OCI-LY1 (cell line): ENCODE results near the gene RHBDL1.

Experiments used
- H2AFZ ChIP-seq: fragments of 200-600 bp; sonication (generic), shearing (Covaris generic); 2 replicates; pipeline ENCODE4 v1.6.0; 2014; ENCODE audit warnings: antibody characterized with exemption, mild to moderate bottlenecking, low read length
- H3F3A ChIP-seq: fragments of 200-600 bp; sonication (generic), shearing (Covaris generic); 2 replicates; pipeline ENCODE4 v1.6.0; 2014; ENCODE audit warnings: mild to moderate bottlenecking, antibody characterized with exemption, low read length, moderate library complexity; ENCODE audit not compliant: insufficient read depth
- H3K27ac ChIP-seq: fragments of 200-600 bp; sonication (generic); 2 replicates; pipeline ENCODE4 v1.5.1; 2014; ENCODE audit warnings: low read length, mixed run types, mild to moderate bottlenecking, low read depth; ENCODE audit not compliant: poor library complexity, severe bottlenecking
- H3K27me3 ChIP-seq: fragments of 200-600 bp; sonication (generic); 2 replicates; pipeline ENCODE4 v1.6.0; 2014; ENCODE audit warnings: antibody characterized with exemption, mild to moderate bottlenecking, low read length, moderate library complexity; ENCODE audit not compliant: insufficient read depth
- H3K36me3 ChIP-seq: fragments of 200-600 bp; sonication (generic); 2 replicates; pipeline ENCODE4 v1.6.1; 2014; ENCODE audit warnings: mild to moderate bottlenecking, antibody characterized with exemption, low read length, moderate library complexity, mixed read lengths; ENCODE audit not compliant: insufficient read depth
- H3K4me1 ChIP-seq: fragments of 200-600 bp; sonication (generic); 2 replicates; pipeline ENCODE4 v1.5.1; 2014; ENCODE audit warnings: mild to moderate bottlenecking, low read length, moderate library complexity; ENCODE audit not compliant: insufficient read depth, severe bottlenecking
- H3K4me2 ChIP-seq: fragments of 200-600 bp; sonication (generic), shearing (Covaris generic); 2 replicates; pipeline ENCODE4 v1.6.1; 2014; ENCODE audit warnings: low read length
- H3K4me3 ChIP-seq: fragments of 200-600 bp; sonication (generic); 2 replicates; pipeline ENCODE4 v1.5.1; 2014; ENCODE audit warnings: low read length, low read depth, mild to moderate bottlenecking, mixed read lengths; ENCODE audit not compliant: poor library complexity, severe bottlenecking
- H3K79me2 ChIP-seq: fragments of 200-600 bp; shearing (Covaris generic); 2 replicates; pipeline ENCODE4 v1.6.1; 2016; ENCODE audit warnings: mixed run types, low read length, mixed read lengths; ENCODE audit not compliant: insufficient read depth
- H3K9ac ChIP-seq: fragments of 200-600 bp; sonication (generic), shearing (Covaris generic); 2 replicates; pipeline ENCODE4 v1.6.1; 2014; ENCODE audit warnings: mild to moderate bottlenecking, low read length, mixed read lengths
- H3K9me2 ChIP-seq: fragments of 200-600 bp; sonication (generic), shearing (Covaris generic); 2 replicates; pipeline ENCODE4 v1.6.1; 2014; ENCODE audit warnings: low read depth, mild to moderate bottlenecking, low read length, mixed read lengths
- H3K9me3 ChIP-seq: fragments of 200-600 bp; shearing (Covaris generic); 2 replicates; pipeline ENCODE4 v1.6.1; 2014; ENCODE audit warnings: low read length, mixed read lengths
- H4K20me1 ChIP-seq: fragments of 200-600 bp; sonication (generic), shearing (Covaris generic); 2 replicates; pipeline ENCODE4 v1.6.0; 2016; ENCODE audit warnings: mild to moderate bottlenecking, low read length; ENCODE audit not compliant: insufficient read depth
- EZH2 ChIP-seq: fragments of 200-600 bp; sonication (generic), shearing (Covaris generic); IDR thresholded peaks from 2 replicates; pipeline ENCODE4 v1.8.0; 2017; ENCODE audit warnings: borderline replicate concordance, mixed run types, mild to moderate bottlenecking, antibody characterized with exemption, low read length, moderate library complexity, mixed read lengths
- TF ChIP-seq, protein P1 (sequence below): fragments of 200-600 bp; sonication (generic), shearing (Covaris generic); IDR thresholded peaks from 2 replicates; pipeline ENCODE4 v1.5.1; 2017; ENCODE audit warnings: mild to moderate bottlenecking, antibody characterized with exemption, low read length, moderate library complexity, mixed read lengths

RHBDL1 gene

GRCh38 chr16:671353-672131 is 3.9 kb upstream of the RHBDL1 start:
- H3K9me3 ChIP-seq: no peaks in the 10 kb centered on the region
- no peaks in the 10 kb centered on the region for H3K79me2 ChIP-seq
- peaks cover 16% of the 10 kb centered on the region for H3K4me1 ChIP-seq
- peaks cover 51% of the 10 kb centered on the region for H3K36me3 ChIP-seq
- H3K27me3 ChIP-seq: no peaks in the 10 kb centered on the region
- H3F3A ChIP-seq: no peaks in the 10 kb centered on the region
- no peak overlapping the region for H3K27ac ChIP-seq
- H4K20me1 ChIP-seq: no peaks in the 10 kb centered on the region
- H2AFZ ChIP-seq: no peak overlapping the region
- no peak for TF ChIP-seq EZH2
- TF ChIP-seq, protein P1, sequence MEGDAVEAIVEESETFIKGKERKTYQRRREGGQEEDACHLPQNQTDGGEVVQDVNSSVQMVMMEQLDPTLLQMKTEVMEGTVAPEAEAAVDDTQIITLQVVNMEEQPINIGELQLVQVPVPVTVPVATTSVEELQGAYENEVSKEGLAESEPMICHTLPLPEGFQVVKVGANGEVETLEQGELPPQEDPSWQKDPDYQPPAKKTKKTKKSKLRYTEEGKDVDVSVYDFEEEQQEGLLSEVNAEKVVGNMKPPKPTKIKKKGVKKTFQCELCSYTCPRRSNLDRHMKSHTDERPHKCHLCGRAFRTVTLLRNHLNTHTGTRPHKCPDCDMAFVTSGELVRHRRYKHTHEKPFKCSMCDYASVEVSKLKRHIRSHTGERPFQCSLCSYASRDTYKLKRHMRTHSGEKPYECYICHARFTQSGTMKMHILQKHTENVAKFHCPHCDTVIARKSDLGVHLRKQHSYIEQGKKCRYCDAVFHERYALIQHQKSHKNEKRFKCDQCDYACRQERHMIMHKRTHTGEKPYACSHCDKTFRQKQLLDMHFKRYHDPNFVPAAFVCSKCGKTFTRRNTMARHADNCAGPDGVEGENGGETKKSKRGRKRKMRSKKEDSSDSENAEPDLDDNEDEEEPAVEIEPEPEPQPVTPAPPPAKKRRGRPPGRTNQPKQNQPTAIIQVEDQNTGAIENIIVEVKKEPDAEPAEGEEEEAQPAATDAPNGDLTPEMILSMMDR: no peak
- no peak overlapping the region for H3K4me3 ChIP-seq
- H3K9ac ChIP-seq: no peak overlapping the region
- H3K4me2 ChIP-seq: no peak overlapping the region
- no peaks in the 10 kb centered on the region for H3K9me2 ChIP-seq

DNA sequence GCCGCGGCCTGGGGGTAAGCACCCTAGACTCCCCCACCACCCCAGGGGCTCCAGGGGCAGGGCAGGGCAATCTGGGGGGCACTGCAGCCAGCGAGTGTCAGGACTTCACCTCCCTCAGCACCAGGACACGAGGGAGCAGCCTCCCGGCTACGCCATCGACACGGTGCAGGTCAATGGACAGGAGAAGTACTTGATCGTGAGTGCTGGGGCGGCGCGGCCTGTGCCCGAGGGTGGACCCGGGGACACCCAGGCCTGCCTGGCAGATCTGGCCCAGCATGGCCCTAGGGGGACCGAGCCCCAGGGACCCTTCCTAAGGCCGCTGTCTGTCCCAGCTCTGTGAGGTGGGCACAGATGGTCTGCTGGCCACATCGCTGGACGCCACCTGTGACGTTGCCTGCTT is 3.1 kb upstream of the RHBDL1 start:
- Histone ChIP-seq H3K79me2 (no peaks in the 10 kb centered on the region), H3K9me2 (no peaks in the 10 kb centered on the region), H3K27ac (no peak overlapping the region), H2AFZ (no peak overlapping the region), H3K4me3 (no peak overlapping the region), H3K4me1 (peaks cover 21% of the 10 kb centered on the region), H3K9ac (no peak overlapping the region), H3K4me2 (no peak overlapping the region), H3F3A (no peaks in the 10 kb centered on the region), H3K27me3 (no peaks in the 10 kb centered on the region), H4K20me1 (no peaks in the 10 kb centered on the region), H3K9me3 (no peaks in the 10 kb centered on the region), H3K36me3 (peaks cover 51% of the 10 kb centered on the region)
- TF ChIP-seq, protein P1: no peak
- no peak for TF ChIP-seq EZH2

GRCh38 chr16:672851-673250 is 2.6 kb upstream of the RHBDL1 start:
- Histone ChIP-seq H2AFZ (no peak overlapping the region), H3K9me2 (no peaks in the 10 kb centered on the region), H3K4me2 (no peak overlapping the region), H3K79me2 (no peaks in the 10 kb centered on the region), H3K27me3 (no peaks in the 10 kb centered on the region), H3K9ac (no peak overlapping the region), H4K20me1 (no peaks in the 10 kb centered on the region), H3K27ac (no peak overlapping the region), H3K36me3 (peaks cover 51% of the 10 kb centered on the region), H3F3A (no peaks in the 10 kb centered on the region), H3K4me1 (peaks cover 20% of the 10 kb centered on the region), H3K4me3 (no peak overlapping the region), H3K9me3 (no peaks in the 10 kb centered on the region)
- TF ChIP-seq, protein P1: no peak
- TF ChIP-seq EZH2: no peak
